ENCODE results near the gene SLC26A2. TPM values are rescaled to one million over a fixed set of nuclear protein-coding genes. Genes with fewer than 3 reads are reported as not detected.
A peak's percentile ranks its signal among the peaks of the same experiment; 100 is the strongest.

The SLC26A2 gene
- total RNA-seq, 3 donors from 2014 or later: 562 to 1,399 (median 853) TPM

GRCh38 chr5:150000990-150001659 is 40.6 kb downstream of the SLC26A2 start:
- Histone ChIP-seq H3K9me3 (no peaks in the 10 kb centered on the region), H3K36me3 (ENCODE audit: low read depth) (no peaks in the 10 kb centered on the region), H3K4me3 (peak overlapping the region; percentile 78), H3K4me1 (ENCODE audit: low read depth) (peaks cover 37% of the 10 kb centered on the region)
- TF ChIP-seq CTCF (IDR thresholded peaks at IDR 0.05): no peak
- ATAC-seq: peak; percentile 63
- intact Hi-C loops (cut with DNase I, micrococcal nuclease): no loop called here
- DNase-seq: peak; percentile 49 to 80 (median 75)

GRCh38 chr5:150001660-150002486 is 41.3 kb downstream of the SLC26A2 start:
- peak overlapping the region; percentile 78 for H3K4me3 ChIP-seq
- peaks cover 37% of the 10 kb centered on the region for H3K4me1 ChIP-seq (ENCODE audit: low read depth)
- DNase-seq (peak in 2 of 3 donors; percentile 50 to 55), ATAC-seq (peak; percentile 64)
- intact Hi-C loops (cut with DNase I, micrococcal nuclease): no loop called here
- no peaks in the 10 kb centered on the region for H3K36me3 ChIP-seq (ENCODE audit: low read depth)
- H3K9me3 ChIP-seq: no peaks in the 10 kb centered on the region
- peak; percentile 53 for TF ChIP-seq CTCF (IDR thresholded peaks at IDR 0.05)

- Histone ChIP-seq H3K9me3 (no peaks in the 10 kb centered on the region), H3K4me1 (ENCODE audit: low read depth) (peaks cover 17% of the 10 kb centered on the region), H3K4me3 (no peak overlapping the region), H3K36me3 (ENCODE audit: low read depth) (no peaks in the 10 kb centered on the region)
- no peak for TF ChIP-seq CTCF (IDR thresholded peaks at IDR 0.05)
- DNase-seq (no peak), ATAC-seq (no peak)
- intact Hi-C loops (cut with DNase I, micrococcal nuclease): no loop called here
These were observed 45.8 kb downstream of the SLC26A2 start for GRCh38 chr5:150006318-150006717.

- Histone ChIP-seq H3K36me3 (ENCODE audit: low read depth) (no peaks in the 10 kb centered on the region), H3K4me1 (ENCODE audit: low read depth) (peaks cover 10% of the 10 kb centered on the region), H3K4me3 (no peak overlapping the region), H3K9me3 (no peaks in the 10 kb centered on the region)
- ATAC-seq (no peak), DNase-seq (no peak)
- intact Hi-C loops (cut with DNase I, micrococcal nuclease): no loop called here
- TF ChIP-seq CTCF (IDR thresholded peaks at IDR 0.05): no peak
These were observed 46.5 kb downstream of the SLC26A2 start for GRCh38 chr5:150007050-150007449.

GRCh38 chr5:150009671-150010387 is 49.3 kb downstream of the SLC26A2 start:
- Histone ChIP-seq H3K9me3 (no peaks in the 10 kb centered on the region), H3K4me1 (ENCODE audit: low read depth) (peaks cover 6% of the 10 kb centered on the region), H3K36me3 (ENCODE audit: low read depth) (no peaks in the 10 kb centered on the region), H3K4me3 (no peak overlapping the region)
- DNase-seq: no peak
- intact Hi-C loops (cut with DNase I, micrococcal nuclease): no loop called here
- no peak for TF ChIP-seq CTCF (IDR thresholded peaks at IDR 0.05)
- ATAC-seq: no peak
